Stimulated activated CD4-positive, alpha-beta T cell treated with anti-CD3 and anti-CD28 coated beads, Interleukin-2, amount 100 ng/mL, for 24 hours (primary cell): ENCODE results near the gene PCSK4.
A peak's percentile ranks its signal among the peaks of the same experiment; 100 is the strongest.
"Not testable (repeated sequence)": the region's sequence is repeated elsewhere in the genome, so short reads cannot be mapped to it uniquely, and the experiment has no call there.

Experiments used
- DNase-seq, 2 donors: peaks; one replicate each; pipeline ENCODE4 v3.0.0-alpha.2; 2020

The PCSK4 gene

DNA sequence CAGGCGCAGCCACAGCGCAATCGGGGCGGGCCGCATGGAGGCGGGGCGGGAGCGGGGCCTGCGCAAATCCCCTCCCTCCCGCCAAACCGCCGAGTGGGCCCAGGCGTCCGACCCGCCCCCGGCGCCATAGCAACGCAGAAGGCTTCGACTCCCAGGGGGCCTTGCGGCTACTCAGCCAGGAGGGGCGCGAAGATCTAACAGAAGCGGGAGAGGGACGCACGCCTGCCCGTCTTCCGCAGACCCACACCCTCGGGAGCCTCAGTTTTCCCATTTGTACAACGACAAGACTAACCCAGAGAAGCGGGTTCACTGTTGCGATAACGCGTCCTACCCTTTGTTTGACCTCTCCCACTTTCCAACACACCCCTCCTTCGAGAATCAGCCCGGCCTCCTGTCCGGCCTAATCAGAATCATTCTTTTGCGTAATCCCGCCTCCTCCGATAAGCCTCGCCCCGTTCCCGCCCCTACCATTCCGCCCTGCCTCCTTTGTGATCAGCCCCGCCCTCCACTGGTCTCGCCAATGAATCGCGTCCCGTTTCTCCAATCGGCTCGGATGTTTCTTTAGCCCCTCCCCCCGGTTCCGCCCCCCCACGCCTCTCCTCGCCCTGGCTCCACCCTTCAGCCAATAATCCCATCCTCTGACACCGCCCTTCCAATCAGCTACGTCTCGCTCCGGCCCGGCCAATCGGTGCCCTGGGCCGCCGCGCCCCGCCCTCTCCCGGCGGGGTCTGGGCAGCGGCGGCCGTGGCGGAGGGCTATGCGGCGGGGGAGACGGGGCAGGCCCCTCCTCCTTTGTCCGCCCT lies at the start of gene PCSK4:
PCSK4 (minus strand) TSS at position 40 of the 803 bp plus-strand sequence; CDS start at position 36, 4 bp downstream.
- peak; percentile 97 to 98 for DNase-seq

DNA sequence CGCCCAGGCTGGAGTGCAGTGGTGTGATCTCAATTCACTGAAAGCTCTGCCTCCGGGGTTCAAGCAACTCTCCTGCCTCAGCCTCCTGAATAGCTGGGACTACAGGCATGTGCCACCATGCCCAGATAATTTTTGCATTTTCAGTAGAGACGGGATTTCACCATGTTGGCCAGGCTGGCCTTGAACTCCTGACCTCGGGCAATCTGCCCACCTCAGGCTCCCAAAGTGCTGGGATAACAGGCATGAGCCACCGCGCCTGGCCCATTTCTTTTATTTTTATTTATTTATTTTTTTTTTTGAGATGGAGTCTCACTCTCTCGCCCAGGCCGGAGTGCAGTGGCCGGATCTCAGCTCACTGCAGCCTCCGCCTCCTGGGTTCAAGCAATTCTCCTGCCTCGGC lies 49.6 kb upstream of the PCSK4 start:
- not testable (repeated sequence) for DNase-seq

DNA sequence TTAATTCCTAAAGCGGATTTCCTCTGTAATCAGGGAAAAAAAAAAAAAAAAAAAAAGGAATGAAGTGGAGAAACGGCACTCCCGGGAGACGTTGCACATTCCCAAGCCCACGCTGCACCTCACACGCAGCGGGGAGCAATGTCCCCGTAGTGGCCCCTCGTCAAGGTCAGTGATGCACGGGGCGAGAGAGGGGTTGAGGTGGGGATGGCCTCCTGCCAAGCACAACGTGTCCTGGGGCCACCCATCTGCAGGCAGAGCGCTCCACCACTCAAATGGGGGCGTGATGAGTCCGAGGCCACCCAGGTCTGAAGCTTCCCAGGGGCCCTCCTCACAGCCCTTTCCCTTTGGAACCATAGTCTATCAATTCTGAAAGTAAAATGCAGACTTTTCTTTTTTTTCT lies 48.8 kb upstream of the PCSK4 start:
- no peak for DNase-seq

DNA sequence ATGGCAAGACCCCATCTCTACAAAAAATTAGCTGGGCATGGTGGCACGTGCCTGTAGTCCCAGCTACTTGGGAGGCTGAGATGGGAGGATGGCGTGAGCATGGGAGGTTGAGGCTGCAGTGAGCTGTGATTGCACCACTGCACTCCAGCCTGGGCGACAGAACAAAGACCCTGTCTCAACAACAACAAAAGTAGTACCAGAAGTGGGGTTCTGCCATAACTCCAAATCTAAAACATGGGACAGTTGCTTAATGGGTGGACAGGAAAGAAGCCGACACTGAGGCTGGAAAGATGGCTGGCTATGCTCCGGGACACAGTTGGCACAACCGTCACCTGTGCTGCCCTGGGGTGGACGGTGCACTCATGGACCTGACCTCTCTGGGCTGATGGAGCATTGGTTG lies 45.5 kb upstream of the PCSK4 start:
- DNase-seq: not testable (repeated sequence)

DNA sequence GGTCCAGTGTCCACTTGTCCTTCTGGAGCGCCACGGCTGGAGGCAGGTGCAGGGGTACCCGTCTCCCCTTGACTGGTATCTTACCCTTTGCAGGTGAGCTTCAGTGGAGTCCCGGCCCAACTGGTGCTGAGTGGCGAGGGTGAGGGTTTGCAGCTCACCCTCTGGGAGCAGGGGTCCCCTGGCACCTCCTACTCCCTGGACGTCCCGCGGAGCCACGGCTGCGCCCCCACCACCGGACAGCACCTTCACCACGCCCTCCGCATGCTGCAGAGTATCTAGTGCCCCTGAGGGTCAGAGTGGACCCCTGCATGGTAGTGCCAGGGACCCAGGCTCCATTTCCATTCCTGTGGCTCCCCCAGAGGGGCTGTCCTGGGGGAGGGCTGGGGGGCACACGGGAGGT lies 44.8 kb upstream of the PCSK4 start:
- no peak for DNase-seq

DNA sequence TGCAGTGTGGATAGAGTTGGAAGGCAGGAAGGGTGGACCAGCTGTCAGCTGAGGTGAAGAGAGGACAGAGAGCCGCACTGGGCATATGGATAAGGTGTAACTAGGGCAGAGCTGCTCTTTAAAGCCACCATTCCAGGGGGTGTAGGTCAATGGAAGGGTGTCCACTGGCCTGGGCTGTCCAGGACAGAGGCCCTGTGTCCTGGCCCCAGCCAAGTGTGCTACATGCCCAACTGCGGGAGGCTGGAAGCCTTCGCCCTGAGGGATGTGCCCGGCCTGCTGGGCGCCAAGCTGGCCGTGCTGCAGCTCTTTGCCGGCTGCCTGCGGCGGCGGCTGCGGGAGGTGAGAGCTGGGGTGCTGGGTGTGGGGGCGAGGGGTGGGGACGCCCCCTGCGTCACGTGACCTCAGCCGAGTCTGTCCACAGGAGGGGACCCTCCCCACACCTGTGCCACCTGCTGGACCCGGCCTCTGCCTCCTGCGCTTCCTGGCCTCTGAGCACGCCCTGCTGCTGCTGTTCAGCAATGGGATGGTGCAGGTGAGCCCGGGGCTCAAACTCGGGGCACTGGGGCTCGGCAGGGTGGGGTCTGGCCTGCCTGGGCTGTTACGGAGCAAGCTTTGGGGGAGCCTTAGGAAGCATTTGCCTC lies 43.5 kb upstream of the PCSK4 start:
- DNase-seq: no peak

DNA sequence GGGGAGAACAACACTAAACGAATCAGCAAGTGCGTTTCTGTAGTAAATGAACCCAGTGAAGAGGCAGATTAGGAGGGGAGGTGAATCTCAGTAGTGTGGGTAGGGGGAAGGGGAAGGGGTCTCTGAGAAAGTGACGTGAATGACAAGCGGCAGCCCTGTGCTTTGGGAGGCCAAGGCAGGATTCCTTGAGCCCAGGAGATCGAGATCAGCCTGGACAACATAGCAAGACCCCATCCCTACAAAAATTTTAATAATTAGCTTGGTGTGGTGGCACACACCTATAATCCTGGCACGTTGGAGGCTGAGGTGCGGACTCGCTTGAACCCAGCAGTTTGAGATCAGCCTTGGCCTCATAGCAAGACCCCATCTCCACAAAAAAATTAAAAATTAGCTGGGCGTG lies 41.9 kb upstream of the PCSK4 start:
- DNase-seq: no peak

DNA sequence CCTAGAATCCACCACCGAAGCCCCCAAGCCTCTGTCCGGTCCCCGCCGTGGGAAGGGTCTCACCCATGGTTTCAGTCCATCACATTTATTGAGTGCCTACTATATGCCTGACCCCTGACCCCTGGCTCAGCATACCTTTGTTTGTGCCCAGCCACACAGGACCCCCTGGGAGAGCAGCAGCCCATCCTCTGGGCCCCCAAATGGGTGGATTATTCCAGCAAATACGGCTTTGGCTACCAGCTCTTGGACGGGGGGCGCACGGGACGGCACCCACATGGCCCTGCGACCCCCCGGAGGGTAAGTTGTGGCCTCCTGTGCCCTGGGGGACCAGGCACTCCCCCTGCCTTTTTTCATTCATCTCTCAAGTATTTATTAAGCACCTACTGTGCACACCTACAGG lies 41.4 kb upstream of the PCSK4 start:
- DNase-seq: no peak

DNA sequence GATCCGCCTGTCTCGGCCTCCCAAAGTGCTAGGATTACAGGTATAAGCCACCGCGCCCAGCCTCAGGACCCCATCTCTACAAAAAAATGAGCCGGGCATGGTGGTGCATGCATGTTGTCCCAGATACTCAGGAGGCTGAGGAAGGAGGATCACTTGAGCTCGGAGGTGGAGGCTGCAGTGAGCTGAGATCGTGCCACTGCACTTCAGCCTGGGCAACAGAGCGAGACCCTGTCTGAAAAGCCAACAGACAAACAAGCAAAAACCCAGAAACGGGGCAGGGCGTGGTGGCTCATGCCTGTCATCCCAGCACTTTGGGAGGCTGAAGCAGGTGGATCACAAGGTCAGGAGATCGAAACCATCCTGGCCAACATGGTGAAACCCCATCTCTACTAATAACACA lies 40.7 kb upstream of the PCSK4 start:
- DNase-seq: not testable (repeated sequence)

DNA sequence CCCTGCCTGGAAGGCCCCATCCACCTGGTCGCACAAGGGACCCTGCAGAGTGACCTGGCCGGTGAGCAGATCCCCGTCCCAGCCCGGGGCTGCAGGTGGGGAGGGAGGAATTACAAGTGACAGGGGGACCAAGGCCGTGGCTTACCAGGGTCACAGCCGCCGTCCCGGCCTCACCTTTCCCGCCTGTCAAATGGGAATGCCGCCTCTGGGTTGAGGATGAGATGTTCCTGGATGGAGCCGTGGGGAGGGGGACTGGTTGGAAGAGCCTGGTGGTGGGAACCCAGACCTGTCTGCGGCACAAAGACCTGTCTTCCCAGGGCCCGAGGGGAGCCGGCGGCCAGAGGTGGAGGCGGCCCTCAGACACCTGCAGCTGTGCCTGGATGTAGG lies 39.3 kb upstream of the PCSK4 start:
- DNase-seq: no peak

DNA sequence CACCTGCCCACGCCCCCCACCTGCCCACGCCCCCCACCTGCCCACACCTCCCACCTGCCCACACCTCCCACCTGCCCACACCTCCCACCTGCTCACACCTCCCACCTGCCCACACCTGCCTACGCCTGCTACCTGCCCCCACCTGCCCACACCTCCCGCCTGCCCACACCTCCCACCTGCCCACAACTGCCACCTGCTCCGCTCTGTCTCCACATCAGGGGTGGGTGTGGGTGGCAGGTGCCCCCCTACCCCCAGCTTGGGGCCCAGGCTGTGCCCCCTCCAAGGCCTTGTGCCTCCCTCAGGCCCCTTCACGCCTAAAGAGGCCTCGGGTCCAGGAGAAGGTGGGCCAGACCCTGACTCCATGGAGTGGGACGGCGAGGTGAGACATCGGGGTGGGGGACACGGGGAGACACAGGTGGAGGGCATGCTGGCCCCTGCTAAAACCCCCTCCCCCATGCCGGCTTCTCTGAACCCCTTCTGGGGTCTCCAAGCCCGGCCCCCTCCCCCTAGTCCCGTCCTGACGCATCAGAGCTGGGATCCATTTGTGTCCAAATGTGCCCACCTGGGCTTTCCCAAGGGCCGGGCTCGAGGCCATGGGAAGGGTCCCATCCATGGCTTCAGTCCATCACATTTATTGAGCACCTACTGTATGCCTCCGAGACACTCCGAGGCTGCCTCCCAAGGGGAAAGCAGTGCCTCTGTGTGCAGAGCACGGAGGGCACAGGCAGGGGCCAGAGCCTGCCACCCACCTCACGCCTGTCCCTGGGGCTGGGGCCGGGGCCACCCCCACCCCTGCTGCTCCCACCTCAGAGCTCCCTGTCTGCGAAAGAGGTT lies 38.7 kb upstream of the PCSK4 start:
- no peak for DNase-seq

DNA sequence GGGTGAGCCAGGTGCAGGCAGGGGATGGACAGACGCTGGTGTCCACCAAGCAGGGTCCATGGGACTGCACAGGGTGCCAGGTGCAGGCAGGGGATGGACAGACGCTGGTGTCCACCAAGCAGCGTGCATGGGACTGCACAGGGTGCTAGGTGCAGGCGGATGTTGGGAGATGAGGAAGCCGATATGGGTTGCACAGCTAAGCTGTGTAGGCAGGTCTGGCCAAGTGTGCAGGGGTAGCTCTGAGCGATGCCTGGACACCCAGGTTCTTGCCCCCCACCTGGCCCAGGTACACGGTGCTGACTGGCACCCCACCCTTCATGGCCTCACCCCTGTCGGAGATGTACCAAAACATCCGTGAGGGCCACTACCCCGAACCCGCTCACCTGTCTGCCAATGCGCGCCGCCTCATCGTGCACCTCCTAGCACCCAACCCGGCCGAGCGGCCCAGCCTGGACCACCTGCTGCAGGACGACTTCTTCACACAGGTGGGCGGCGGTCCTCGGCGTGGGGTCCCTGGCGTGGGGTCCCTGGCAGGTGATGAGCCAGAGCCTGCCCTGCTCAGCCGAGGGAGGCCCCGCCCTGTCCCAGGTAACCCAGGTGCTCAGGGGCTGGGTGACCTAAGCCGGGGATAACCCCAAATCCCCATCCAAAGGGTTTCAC lies 37.6 kb upstream of the PCSK4 start:
- DNase-seq: no peak

DNA sequence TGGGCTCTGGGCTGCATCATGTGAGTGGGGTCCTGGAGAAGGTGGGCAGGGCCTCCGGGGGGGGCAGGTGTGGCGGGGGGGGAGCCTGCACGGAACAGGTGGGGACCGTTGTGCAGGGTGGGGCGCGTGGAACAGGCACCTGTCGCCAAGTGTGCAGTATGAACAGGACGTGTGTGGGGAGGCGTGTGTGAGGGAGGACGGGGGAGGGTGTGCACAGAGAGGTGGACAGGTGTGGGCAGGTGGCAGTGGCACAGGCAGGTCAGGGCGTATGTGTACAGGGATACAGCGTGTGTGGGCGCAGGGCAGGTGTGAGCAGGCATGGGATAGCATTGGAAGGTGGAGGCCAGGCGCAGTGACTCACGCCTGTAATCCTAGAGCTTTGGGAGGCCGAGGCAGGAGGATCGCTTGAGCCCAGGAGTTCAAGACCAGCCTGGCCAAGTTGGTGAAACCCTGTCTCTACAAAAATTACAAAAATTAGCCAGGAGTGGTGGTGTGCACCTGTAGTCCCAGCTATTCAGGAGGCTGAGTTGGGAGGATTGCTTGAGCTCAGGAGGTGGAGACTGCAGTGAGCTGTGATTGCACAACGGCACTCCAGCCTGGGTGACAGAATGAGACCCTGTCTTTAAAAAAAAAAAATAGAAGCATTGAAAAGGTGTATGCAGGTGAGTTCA lies 37.0 kb upstream of the PCSK4 start:
- DNase-seq: no peak

DNA sequence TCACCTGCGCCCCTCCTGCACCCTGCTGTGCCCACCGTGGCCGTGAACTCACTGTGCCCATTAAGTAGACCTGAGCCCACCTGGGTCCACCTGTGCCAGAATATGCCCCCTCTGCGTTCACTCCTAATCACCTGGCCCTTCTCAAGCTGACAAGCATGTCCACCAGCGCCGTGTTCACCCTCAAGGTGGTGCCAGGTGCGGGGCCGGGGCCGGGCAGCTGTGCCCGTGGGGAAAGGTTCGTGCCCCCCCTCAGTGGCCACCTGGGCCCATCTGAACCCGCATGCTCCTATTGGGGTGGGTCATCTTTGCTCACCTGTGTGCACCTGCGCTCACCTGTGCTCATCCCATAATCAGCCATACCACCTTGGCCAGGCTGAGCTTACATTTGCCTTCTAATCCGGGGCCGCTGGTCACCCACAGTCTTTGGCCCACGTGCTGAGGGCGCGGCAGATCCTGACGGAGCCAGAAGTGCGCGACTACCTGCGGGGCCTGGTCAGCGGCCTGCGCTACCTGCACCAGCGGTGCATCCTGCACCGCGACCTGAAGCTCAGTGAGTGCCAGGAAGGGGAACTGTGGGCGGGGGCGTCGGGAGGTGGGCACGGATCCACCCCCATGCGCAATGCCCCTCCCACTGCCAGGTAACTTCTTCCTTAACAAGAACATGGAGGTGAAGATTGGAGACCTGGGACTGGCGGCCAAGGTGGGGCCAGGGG lies 36.1 kb upstream of the PCSK4 start:
- no peak for DNase-seq

DNA sequence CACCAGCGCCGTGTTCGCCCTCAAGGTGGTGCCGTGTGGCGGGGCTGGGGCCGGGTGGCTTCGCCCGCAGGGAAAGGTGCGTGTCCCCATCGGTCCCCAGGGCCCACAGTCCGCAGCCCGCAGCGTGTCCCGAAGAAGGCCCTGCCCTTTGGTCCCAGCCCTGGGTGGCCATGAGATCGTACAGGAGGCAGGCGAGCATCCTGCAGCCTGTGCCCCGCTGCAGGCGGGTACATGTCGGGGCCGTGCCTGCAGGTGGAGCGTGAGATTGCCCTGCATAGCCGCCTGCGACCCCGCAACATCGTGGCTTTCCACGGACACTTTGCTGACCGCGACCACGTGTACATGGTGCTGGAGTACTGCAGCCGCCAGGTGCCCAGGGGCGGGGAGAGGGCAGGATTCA lies 35.2 kb upstream of the PCSK4 start:
- no peak for DNase-seq

DNA sequence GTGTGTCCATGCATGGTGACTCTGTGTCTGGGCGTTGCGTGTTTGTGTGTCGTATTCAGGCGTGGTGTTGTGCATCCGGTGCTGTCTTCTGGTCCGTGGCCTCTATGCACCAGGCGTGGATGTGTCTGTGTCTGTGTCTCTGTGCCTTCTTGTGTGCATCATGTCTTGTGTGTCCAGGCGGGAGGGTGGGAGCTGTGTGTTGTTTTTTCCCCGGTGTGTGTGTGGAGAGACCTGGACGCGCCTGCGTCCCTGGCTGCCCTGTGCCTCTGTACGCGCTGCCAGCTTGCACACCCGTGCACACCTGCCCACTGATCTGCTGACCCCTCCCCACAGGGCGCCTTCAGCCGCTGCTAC lies 34.8 kb upstream of the PCSK4 start:
- no peak for DNase-seq

DNA sequence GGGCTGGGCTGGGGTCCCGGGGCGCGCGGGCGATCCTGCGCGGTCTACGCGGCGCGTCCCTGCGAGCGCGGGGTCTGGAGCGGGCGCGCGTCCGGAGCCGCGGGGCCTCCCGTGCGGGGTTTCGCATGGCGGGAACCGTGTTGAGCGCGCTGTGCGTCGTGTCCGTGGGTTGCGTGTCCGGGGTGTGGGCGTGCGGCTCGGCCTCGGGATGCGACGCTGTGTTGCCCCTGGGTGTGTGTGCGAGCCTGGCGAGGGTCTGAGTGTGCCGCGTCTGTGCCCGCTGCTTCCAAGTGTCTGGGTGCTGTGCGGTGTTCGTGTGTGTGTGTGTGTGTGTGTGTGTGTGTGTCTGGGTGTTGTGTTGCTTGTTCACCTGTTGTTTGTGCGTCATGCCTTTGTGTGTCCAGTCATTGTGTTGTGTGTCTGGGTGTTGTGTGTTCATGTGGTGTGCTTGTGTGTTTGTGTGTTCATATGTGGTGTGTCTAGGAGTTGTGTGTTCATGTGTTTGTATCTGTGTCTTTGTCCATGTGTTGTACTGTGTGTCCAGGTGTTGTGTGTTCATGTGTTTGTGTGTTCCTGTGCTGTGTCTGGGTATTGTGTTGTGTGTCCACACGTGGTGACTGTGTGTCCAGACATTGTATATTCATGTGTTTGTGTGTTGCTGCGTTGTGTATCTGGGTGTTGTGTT lies 34.3 kb upstream of the PCSK4 start:
- no peak for DNase-seq

DNA sequence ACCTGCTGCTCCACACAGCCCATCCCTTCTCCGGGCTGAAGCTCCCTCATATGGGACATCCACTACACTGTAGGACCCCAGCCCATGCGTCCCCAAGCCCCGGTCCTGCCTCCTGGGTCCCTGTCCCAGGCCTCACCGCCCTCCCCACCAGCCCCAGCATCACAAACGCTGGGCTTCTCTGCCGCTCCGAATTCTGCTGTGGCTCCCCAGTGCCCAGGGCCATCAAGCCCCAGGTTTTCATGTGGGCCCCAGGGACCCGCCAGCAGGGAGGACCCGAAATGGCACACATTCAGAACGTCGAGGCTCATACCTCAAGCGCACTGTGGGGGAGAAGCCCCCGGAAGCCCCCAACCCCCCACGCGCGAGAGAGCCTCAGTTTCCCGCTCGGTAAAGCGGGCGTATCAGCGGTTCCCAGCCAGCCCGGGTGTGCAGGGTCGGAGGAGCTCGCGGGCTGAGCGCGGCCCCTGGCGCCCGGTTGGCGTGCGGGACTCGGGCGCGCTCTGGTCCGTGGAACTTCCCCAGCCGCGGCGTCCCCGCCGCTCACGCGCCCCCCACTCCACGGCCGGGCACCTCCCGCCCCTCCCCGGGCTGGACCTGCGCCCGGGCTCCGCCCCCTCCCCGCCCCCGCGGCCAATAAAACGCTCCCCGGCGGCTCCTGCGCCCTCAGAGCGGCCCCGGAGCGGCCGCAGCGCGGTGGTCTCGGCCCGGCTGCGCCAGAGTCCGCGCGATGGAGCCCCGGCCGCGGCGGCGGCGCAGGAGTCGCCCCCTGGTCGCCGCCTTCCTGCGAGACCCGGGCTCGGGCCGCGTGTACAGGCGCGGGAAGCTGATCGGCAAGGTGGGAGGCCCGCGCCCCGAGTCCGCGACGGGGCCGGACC lies 33.5 kb upstream of the PCSK4 start, which contains the start of gene PLK5:
PLK5 (plus strand) TSS at position 666 of the 875 bp plus-strand sequence. CDS start 2,920 bp downstream, outside the sequence.
- no peak for DNase-seq

DNA sequence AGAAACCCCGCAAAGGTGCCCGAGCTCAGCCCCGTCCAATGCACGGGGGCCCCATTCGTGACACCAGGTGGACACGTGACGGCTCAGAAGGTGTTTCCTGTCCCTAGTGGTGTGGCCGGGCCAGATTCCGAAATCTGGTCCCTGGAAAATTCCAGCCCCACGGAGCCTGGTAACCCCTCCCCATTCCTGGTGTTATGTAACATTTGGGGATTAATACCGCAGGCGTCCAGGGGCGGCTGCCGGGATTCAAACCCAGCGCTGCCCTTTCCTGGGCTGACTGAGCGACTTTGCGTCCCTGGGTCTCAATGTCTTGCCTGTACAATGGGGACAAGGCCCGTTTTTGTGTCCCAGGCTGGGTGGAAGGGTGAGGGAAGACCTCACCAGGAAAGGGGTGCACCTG lies 32.7 kb upstream of the PCSK4 start:
- no peak for DNase-seq

DNA sequence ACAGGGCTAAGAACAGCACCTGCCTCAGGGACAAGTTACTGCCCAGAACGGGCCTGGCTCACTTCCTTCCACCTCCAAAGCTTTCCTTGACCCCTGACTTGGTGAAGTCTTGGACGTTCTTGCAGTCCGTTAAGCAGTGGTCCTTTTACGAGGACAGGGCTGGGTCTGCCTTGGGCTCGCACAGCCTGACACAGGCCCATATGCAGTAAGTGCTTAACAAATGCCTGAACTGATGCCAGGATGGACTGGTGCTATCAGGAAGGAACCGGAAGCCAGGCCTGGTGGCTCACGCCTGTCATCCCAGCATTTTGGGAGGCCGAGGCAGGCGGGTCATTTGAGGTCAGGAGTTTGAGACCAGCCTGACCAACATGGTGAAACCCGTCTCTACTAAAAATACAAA lies 31.9 kb upstream of the PCSK4 start:
- DNase-seq: no peak
